HT1080 (cell line): ENCODE results near the gene SUMF1. TPM values are rescaled to one million over a fixed set of nuclear protein-coding genes. Genes with fewer than 3 reads are reported as not detected.
A peak's percentile ranks its signal among the peaks of the same experiment; 100 is the strongest.

Experiments used
- DNase-seq: peaks from one replicate; pipeline ENCODE4 v3.0.0-alpha.2; 2015; ENCODE audit warnings: low read depth
- polyA plus RNA-seq, 2 experiments: library from polyadenylated mRNA; depleted of rRNA; stranded (reverse); fragments of >200 nt; gene quantifications; 2 replicates each; pipeline ENCODE4 v1.2.3, GENCODE V29; 2015
- total RNA-seq: library from RNA; depleted of rRNA; stranded (reverse); fragments of >200 nt; shearing (Covaris generic); gene quantifications from 2 replicates; pipeline ENCODE4 v1.2.3, GENCODE V29; 2014; rRNA removed

Gene SUMF1
- total RNA-seq: 34.4 and 37.5 TPM in 2 replicates
- polyA plus RNA-seq (2015; cell fraction: cytosol; rRNA removed): 50.9 and 52.1 TPM in 2 replicates
- polyA plus RNA-seq (2015; cell fraction: nucleus; rRNA removed): 49.4 and 49.7 TPM in 2 replicates

DNA sequence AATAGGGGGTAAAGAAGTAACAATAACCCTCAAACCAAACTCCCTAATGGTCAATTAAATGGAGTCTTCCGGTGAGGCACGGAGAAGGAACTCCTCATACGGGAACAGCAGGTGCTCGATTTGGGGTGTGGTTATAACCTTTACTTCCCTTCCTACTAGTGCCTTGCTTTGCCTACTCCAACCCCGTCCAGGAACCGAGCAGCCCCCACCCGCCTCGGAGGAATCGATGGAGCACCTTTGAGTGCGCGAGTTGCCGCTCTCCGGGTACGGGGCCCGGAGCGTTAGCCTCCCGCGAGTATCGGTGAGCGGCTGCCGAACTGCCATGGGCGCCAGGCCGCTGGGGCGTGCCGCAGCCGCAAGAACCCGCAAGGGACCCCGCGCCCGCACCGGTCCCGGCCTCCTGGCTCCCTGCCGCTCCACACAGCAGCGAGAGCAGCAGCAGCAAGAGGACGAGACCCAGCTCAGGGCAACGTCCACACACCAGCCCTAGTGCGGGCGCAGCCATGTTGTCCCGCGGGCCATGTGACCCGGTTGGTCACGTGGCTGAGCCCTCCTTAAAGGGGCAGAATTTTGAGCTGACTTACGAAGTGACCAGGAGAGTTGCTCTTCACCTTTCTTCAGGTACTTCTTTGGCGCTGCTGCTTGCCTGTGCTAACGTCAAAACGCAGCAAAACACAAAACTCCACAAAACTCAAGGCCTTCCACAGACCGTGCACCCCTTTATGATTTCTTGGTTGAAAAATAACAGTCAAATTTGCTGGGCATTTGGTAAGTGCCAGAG, at the start of gene SUMF1:
Gene SUMF1, minus strand, starts transcription at position 529 of the 781 bp plus-strand sequence. Its CDS starts 24 bp downstream, at position 505.
- peak; percentile 68 for DNase-seq

DNA sequence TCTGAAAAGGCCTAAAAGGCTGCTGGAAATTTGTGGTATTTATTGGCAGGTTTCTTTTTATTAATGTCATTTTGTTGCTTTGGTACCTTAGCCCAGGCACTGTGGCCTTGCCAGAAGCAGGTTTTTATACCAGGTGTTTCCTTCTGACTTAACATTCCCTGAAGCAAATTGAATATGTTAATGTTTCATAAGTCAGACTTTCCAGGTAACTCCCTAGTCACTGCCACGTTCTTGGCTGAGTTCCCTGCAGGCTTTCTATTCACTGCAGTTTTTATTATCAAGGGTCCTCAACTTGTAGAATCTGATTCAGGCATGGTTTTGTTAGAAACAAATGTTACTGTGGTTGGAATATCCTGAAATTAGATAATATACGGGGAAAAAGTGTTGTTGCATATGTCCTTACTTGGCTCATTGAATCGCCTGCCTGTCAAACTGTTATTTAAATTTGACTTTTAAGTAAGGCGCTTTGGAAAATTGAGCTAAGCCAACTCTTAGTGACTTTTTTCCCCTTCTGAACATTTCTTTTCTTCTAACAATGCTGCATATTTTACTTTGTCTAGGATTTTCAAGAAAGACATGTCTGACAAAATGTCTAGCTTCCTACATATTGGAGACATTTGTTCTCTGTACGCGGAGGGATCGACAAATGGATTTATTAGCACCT, 49.0 kb upstream of the SUMF1 start:
- DNase-seq: no peak

DNA sequence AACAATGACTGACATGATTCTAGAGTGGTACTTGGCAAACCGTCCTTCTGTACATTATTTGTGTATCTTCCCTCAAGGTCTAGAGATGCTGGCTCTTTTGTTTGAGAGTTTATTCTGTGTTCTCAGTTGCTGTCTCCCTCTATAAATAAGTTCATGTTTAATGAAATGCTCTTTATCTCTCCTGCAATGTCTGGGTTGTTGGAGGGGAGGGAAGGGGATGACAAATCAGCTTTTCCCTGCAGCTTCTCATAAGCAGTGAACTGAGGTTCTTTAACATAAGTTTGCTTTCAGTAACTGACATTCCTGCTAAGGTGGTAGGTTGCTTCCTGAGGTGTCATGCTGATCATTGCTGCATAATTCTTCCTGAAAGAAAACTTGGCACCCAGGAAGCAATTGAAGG, 47.8 kb upstream of the SUMF1 start:
- no peak for DNase-seq

DNA sequence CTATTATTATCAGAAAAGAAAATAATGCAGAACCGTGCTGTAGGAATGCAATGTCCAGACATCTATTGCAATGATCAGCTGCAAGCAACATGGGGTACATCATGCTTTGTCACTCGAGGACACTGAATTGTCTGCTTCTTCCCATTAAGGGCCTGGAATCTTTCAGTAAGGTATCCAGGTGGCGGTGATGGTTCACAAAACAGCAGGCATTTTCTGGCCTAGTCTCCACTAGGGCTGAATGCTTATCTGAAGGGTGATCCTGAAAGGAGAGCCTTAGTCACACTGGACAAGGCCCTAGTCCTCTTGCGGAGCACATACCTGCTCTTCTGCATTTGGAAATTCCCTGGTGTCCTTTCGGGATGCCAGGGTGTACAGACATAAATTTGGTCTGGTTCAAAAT, 47.3 kb upstream of the SUMF1 start:
- DNase-seq: no peak

DNA sequence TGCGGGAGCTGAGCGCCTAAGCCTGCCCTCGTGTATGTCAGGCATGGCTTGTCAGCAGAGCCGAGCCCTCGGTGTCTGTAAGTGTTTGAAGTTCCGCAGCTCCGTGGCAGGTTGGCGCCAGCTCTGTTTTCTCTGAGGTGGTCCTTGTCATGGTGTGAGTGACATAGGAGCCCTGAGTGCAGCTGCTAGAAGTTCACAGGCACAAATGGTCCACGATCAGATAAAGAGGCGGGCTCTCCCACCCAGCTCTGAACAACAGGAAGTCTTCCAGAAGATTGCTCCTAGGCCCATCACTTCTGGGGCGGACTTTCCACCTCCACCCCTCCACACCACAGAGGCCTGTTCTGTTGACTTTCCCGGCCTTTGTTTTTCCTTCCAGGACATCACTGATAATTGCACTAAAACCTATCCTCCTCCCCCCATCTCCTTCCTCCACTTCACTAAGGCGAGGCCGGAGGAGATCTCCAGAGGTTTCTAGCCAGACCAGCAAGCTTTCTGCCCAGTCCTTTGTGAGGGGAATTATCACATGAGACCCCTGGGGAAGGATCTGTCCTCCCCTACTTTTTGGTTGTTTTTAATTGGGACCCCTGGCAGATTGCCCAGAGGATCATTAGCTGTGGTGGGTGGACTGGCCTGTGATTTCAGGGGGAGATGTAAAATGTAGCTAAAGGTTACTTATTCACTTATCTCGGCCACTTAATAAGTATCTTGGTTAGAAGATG, 46.0 kb upstream of the SUMF1 start:
- no peak for DNase-seq

DNA sequence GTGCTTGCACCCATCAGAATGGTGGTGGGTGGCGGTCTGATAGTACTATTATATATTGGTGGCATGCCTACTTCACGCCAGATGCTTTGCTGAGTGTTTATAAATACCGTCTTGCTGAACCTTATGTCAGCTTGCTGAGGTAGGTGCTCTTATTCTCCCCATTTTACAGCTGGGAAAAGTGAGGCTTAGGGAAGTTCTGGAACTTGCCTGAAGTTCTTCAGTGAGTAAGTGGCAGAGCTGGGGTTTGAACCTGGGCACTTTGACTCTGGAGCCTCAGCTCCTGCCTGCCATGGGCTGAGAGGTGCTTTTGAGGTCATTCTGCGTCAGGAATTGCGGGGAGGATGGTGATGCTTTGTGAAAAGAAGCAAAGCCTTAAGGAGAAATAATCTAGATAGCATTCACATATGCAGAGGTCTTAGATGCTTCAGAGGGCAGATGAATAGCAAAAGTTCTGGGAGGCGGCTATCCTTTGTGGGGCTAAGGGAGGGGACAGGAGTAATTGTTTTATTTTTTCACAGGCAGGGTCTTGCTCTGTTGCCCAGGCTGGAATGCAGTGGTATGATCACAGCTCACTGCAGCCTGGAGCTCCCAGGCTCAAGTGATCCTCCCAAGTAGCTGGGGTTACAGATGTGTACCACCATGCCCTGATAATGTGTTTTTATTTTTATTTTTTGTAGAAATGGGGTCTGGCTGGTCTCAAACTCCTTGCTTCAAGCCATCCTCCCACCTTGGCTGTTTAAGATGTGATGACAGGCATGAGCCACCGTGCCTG, 44.6 kb upstream of the SUMF1 start:
- DNase-seq: no peak

DNA sequence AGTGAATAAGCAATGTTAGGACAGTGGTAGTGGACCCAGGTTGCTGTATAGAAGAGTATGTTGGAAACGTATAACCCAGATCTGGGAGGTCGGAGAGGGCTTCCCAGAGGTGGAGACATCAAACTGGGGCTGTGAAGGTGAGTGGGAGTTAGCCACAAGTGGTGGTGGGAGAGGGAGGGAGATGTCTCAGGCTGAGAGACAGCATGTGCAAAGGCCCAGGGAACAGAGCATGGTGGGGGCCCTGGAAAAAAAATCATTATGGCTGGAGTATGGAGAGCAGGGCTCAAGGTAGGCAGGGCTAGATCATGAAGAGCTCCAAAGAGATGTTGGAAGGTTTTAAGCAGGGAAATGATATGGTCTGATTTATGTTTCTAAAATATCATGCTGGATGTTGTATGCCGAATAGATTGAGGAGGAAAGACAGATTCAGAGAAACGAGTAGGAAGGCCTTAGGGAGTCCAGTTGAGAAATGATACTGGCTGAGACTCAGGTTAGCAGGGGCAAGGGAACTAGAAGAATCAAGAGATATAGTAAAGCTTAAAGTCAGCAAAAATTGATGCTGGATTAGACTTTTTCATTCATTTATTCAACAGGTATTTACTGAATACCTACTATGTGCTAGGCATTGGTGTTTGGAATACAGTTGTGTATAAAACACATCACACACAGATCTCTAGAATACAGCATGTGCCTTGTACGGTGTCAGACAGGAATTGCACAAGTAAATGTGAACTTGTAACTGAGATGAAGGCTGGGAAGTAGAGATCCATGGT, 43.1 kb upstream of the SUMF1 start:
- DNase-seq: no peak

DNA sequence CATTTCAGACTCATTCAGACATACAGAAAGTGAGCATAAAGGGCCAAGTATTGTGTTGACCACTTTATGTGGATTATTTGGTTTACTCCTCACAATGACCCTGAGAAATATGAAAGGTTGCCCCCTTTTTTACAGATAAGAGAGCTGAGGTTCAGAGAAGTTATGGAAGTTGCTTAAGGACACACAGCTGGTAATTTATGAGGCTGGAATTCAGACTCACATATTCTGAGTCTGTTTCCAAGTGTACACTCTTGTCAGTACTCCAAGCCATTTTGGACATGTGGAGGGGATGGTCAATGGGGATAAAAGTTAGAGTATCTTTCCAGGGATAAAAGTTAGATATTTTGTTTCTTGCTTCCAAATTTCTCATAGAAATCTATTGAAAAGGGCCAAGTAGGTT, 42.0 kb upstream of the SUMF1 start:
- no peak for DNase-seq

DNA sequence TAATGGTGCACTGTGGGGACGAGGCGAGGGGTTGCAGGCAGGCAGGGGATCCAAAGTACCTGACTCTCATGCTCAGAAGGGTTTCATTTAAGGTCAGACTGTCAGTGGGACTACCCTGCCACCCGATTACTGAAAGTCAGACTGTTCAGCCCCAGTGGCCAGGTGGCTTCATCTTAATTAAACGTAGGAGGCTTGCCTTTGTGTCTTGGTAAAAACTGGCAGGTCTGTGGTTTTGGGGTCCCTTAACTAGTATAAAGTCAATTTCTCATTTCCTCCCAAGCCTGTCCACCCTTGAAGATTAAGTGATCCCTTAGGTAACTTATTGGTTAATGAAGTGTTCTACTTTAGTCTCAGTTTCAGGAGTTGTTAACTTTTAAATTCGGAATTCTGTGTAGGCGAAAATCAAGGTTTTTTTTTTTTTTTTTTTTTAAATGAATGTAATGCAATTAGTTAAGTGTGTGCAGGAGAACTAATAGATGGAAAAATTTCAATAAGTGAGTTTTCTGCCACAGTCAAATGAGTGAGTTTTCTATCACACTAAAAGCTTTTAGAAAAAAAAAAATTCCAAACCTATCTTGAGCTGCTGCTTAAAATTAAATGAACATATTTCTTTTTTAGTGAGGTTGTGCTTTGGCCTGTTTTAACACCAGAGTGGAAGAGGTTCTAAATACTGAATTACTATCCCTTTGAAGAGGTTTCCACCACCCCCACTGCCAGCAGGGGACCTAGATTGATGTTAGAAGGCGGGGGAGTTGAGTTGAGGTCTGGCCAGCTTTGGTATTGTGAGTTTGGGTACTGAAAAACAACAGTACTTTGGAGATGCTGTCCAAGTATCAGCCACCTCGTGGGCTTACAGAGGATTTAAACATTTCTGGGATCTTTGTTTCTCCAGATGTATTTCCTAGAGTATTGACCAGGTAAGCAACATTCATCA, 41.2 kb upstream of the SUMF1 start:
- DNase-seq: no peak

DNA sequence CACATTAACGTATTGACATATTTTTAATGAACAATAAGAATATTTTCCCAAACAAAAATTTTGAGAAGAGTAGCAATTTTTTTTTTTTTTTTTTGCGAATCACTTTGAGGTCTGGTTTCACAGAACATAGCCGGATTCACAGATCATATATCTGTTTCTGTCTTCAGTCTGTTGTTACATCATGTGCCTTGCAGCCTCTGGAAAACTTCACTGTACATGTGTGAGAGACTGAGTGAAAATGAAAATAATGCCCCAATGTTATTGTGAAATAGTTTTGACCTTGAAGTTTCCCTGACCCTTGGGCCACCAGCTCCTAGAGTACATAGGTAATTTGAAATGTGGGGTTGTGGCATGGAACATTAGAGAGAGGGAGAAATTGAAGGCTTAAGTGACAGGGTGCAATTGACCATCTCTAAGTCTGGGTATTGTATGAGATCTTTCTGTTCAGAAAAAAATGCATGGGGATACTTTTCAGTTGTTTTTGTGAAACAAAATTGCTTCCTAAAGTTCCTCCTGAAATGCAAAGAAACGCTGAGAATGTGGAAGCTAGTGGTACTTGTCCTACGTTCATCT, 40.0 kb upstream of the SUMF1 start:
- no peak for DNase-seq

DNA sequence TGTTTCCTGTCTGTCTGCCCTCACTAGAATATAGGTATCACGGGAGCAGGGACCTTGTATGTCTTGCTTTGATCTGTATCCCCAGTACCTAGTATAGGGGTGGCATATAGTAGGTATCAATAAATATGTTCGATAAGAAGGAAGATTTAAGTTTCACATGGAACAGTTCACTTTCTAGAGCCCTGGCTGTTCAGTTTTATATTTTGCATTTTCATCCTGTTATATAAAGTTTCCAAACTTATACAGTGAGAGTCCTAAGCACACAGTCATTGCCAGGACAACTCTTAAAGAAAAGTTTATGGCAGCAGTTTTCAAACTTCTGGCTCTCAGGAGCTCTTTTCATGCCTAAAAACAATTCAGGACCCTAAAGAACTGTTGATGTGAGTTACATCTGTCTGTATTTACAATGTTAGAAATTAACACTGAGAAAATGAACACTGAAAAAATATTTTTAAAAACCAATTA, 39.5 kb upstream of the SUMF1 start:
- DNase-seq: no peak

DNA sequence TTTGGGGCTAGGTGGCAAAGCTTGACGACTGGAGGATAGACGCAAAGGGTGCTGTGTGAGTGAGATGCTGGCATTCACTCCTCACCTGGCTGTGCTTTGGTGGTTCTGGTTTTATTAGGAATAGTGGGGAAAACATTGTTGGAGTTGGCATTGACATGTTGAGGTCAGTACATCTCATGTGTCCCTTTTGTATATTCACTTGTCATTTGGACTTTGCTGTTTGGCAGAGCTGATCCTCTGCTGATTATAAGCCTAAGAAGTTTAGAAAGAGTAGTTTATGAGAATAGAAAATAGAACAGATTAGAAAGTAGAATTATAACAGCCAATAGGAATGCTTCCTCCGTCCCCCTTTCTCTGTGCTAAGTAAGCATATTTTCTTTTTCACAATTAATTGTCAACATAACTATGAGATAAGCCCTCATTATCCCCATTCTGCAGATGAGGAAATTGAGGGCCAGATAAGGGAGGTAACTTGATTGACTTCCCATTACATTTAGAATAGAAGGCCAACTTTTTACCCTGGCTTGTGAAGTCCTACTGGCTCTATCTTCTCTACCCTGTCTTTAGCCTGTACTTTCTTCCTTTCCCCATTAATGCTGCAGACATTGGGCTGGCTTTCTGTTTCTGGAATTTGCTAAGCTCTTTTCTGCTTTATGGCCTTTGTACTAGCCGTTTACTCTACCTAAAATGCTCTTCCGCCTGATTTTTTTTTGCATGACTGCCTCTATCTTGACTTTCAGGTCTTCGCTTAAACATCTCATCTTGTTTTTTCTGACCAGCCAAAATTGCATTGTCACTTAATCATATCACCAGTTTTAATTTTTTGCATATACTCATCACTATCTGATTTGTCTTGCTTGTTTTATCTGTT, 38.9 kb upstream of the SUMF1 start:
- no peak for DNase-seq

DNA sequence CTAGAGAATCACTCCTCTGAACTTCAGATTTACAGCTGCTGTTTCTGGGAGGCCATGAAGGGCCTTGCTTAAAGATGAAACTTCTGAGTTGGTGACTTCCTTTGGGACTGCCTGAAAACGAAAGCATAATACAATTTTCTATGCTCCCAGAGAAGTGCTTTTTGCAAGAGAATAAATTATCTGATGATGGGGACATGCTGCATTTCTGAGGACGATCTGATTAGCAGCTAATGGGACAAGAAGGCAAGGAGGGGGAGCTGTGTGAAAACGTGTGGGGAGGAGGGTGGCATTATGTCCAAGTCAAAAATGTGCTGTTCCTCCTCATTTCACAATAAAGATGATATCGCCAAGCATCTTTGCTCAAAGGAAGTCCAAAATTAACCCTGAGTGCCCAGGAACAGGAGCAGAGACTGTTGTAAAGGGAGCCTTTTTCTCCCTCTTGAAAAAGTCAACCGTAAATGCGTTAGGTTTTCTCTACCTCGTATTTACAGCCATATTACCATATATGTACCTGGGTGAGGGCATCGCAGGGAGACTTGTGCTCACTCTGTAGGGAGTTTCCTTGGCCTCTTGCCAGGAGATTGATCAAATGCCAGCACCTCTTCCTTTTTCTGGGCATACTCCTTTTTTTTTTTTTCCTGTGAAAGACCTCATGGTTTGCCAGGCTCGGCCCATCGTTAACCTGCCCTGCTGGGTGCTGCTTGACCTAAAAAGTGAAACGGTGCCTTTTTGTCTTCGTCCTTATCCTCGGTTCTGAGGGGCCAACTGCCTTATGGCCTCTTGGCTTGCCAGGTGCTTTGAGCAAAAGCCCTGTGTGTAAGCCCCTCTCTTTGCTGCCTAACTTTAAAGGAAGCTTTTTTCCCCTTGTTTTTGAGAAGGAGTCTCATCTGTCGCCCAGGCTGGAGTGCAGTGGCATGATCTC, 37.5 kb upstream of the SUMF1 start:
- DNase-seq: no peak

DNA sequence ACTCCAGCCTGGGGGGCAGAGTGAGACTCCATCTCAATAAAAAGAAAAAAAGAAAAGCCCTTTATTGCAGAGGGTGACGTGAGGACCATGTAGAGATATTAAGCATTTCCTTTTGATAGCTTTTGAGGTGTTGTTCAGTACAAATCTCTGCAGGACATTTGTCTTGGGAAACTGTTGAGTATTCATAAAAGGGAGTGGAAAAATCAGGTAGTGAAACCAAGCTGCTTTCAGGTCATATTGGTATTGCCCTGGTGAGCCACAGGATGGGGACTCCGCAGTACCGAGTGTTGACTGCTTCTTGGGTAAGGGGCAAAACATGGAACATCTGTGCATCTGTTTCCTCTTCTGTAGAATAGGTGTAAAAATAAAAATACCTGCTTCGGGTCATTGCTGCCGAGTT, 36.0 kb upstream of the SUMF1 start:
- DNase-seq: no peak

DNA sequence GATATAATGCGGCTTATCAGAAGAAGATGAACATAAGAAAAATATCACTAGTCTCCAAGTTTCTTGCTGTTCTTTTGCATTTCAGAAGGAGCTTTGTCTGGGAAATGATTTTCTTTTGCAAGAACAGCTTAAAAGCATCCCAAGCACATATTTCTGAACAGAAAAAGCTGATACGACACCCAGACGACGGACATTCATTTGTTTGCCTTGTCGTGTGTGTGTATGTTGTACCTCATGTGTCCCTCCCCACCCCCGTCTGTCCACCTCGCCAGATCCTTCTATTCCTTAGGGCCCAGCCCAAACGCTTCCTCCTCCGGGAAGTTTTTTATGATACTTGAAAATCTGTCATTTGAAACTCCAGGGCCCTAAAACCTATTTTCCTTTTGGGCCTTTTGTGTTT, 34.9 kb upstream of the SUMF1 start:
- no peak for DNase-seq

DNA sequence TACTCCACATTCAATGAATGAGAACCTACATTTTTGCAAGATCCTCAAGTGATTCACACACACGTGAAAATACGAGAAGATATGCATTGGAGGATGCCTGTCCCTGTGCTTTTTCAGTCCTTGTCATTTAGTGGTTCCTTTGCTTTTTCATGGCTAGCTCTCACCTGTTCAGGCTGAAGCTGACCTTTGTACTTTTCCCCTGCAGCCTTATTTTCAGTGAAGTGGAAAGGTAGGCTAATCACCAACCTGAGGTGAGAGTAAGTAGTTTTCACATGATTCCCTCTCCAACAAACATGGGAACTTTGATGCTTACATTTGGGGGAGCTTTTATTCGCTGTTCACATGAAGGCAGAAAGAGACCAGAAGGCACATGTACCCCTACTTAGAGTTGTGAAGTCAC, 34.4 kb upstream of the SUMF1 start:
- DNase-seq: no peak

DNA sequence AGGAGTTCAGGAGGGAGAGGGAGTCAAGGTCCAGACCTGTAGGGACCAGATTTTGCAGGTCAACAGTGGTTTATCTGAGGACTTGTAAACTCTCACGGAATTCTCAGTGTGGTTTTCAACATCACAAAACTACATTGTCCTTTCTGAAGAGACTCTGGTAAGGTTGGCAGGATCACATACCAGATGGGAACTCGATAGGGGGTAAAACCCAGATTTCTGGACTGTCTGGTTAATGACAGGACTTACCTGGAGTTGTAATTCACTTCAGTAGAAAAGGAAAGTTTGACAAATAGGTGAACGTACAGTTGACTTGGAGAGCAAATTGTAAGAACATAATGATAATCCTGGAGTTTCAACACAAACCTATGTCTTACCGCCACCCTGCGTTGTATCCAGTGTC, 31.4 kb upstream of the SUMF1 start:
- DNase-seq: no peak
